Aorta (tissue), 5 donors: ENCODE data around the gene XXYLT1. TPM values are rescaled to one million over a fixed set of nuclear protein-coding genes. Genes with fewer than 3 reads are reported as not detected.
"Not testable (repeated sequence)": the region's sequence is repeated elsewhere in the genome, so short reads cannot be mapped to it uniquely, and the experiment has no call there.

Experiments used
- ATAC-seq: fragments of 200-7000 bp; cut with Tn5 transposase; one replicate; pipeline ENCODE4 v1.9.1; 2022; ENCODE audit warnings: moderate library complexity; ENCODE audit not compliant: low FRiP score
- DNase-seq, 2 donors: peaks; one replicate each; pipeline ENCODE4 v3.0.0-alpha.2; 2020
- H3K27ac ChIP-seq, 2 donors: one replicate each; pipeline ENCODE4 v1.5.1; 2013; ENCODE audit warnings: low read length in 2 of 2, mild to moderate bottlenecking in 2 of 2, moderate library complexity in 2 of 2, control low read depth in 1 of 2, inconsistent platforms in 1 of 2, low read depth in 1 of 2
- H3K27me3 ChIP-seq, 2 donors: one replicate each; pipeline ENCODE4 v1.6.1; 2013; ENCODE audit warnings: control low read depth in 1 of 2, low read length in 1 of 2, mild to moderate bottlenecking in 1 of 2, moderate library complexity in 1 of 2; ENCODE audit not compliant: insufficient read depth in 2 of 2, control insufficient read depth in 1 of 2
- H3K36me3 ChIP-seq, 2 donors: one replicate each; pipeline ENCODE4 v1.6.1; 2013; ENCODE audit warnings: control low read depth in 1 of 2, low read length in 1 of 2, mild to moderate bottlenecking in 1 of 2; ENCODE audit not compliant: insufficient read depth in 2 of 2, control insufficient read depth in 1 of 2
- H3K4me1 ChIP-seq, 2 donors: one replicate each; pipeline ENCODE4 v1.6.1; 2013; ENCODE audit warnings: low read length in 2 of 2, control low read depth in 1 of 2, mild to moderate bottlenecking in 1 of 2, moderate library complexity in 1 of 2; ENCODE audit not compliant: insufficient read depth in 2 of 2, control insufficient read depth in 1 of 2
- H3K4me3 ChIP-seq, 2 donors: one replicate each; pipeline ENCODE4 v1.5.1; 2013; ENCODE audit warnings: low read length in 2 of 2, control low read depth in 1 of 2, mild to moderate bottlenecking in 1 of 2
- H3K9me3 ChIP-seq: one replicate; pipeline ENCODE4 v1.6.1; 2013; ENCODE audit warnings: mild to moderate bottlenecking, low read length; ENCODE audit not compliant: control insufficient read depth
- WGBS, 2 donors: extraction: QIAGEN DNeasy Blood & Tissue Kit; methylation state at CpG; one replicate each; pipeline ENCODE4 v1.1.7; 2013; 5-methylcytosine and 5-hydroxymethylcytosine counted together
- intact Hi-C, 2 donors: fragments of 100-400 bp; cut with DNase I; formaldehyde crosslinking; loops; one replicate each; pipeline versions ENCODE4 v1.14.2 to v1.15.0; 2022
- polyA plus RNA-seq, 2 donors: library from polyadenylated mRNA; stranded (reverse); fragments of 200-250 nt; gene quantifications; one replicate each; pipeline ENCODE4 v1.2.3, GENCODE V29; 2013
- total RNA-seq, 2 donors: library from RNA; stranded (reverse); fragmentation: NEBNext Ultra II Directional; extraction: Animal tissue kit (Norgen Biotek cat#: 25700); gene quantifications; one replicate each; pipeline ENCODE4 v1.2.1, GENCODE V29; 2021
- donor health status: healthy with polysubstance abuse.
- donor health status: Bipolar disorder and iron deficiency.
- donor health status: DM: no; HTN: no; CAD: no.
- donor health status: DM: no; HTN: no; CAD: no.
- donor health status: DM: yes; HTN: yes; CAD: no.

XXYLT1 gene
- total and polyA plus RNA-seq, 4 donors = 2.3 to 15.0 (median 6.9) TPM

- DNase-seq = peak; percentile 44 to 62
- no peak overlapping the region for H3K4me3 ChIP-seq
- H3K4me1 ChIP-seq = no peaks in the 10 kb centered on the region
- WGBS, 2 donors = 91 to 92% methylated on average over 22 of the region's 22 CpGs
- intact Hi-C loops = no loop called here
- no peaks in the 10 kb centered on the region for H3K36me3 ChIP-seq
- no peak for ATAC-seq
- no peaks in the 10 kb centered on the region for H3K27me3 ChIP-seq
- no peaks in the 10 kb centered on the region for H3K9me3 ChIP-seq
- no peak overlapping the region for H3K27ac ChIP-seq
Observed at GRCh38 chr3:195059471-195060216, 211.3 kb downstream of the XXYLT1 start.

GRCh38 chr3:195059006-195059350 lies 212.0 kb downstream of the XXYLT1 start:
- peak; percentile 38 to 73 for DNase-seq
- intact Hi-C loops = no loop called here
- Histone ChIP-seq H3K9me3 (no peaks in the 10 kb centered on the region), H3K4me3 (no peak overlapping the region), H3K27me3 (no peaks in the 10 kb centered on the region), H3K27ac (no peak overlapping the region), H3K4me1 (no peaks in the 10 kb centered on the region), H3K36me3 (no peaks in the 10 kb centered on the region)
- 86 to 92% methylated on average over 13 of the region's 13 CpGs for WGBS, 2 donors
- ATAC-seq = no peak

- H3K4me1 ChIP-seq = no peaks in the 10 kb centered on the region
- ATAC-seq = no peak
- H3K27me3 ChIP-seq = no peaks in the 10 kb centered on the region
- H3K9me3 ChIP-seq = no peaks in the 10 kb centered on the region
- no peak overlapping the region for H3K27ac ChIP-seq
- H3K36me3 ChIP-seq = no peaks in the 10 kb centered on the region
- intact Hi-C loops = no loop called here
- WGBS, 2 donors = 91 to 92% methylated on average over 15 of the region's 15 CpGs
- no peak overlapping the region for H3K4me3 ChIP-seq
- DNase-seq = peak; percentile 32 to 73
Observed at GRCh38 chr3:195058336-195059005, 212.5 kb downstream of the XXYLT1 start.

GRCh38 chr3:195057716-195058115 lies 213.2 kb downstream of the XXYLT1 start:
- intact Hi-C loops = no loop called here
- 96 to 97% methylated on average over 7 of the region's 7 CpGs for WGBS, 2 donors
- no peaks in the 10 kb centered on the region for H3K4me1 ChIP-seq
- peak; percentile 13 to 21 for DNase-seq
- no peaks in the 10 kb centered on the region for H3K36me3 ChIP-seq
- H3K27me3 ChIP-seq = no peaks in the 10 kb centered on the region
- no peak overlapping the region for H3K4me3 ChIP-seq
- H3K9me3 ChIP-seq = peaks cover 1% of the 10 kb centered on the region
- no peak overlapping the region for H3K27ac ChIP-seq
- no peak for ATAC-seq

- intact Hi-C loops = no loop called here
- DNase-seq = peak; percentile 17 to 28
- H3K4me1 ChIP-seq = no peaks in the 10 kb centered on the region
- H3K9me3 ChIP-seq = peaks cover 1% of the 10 kb centered on the region
- no peak overlapping the region for H3K4me3 ChIP-seq
- no peak for ATAC-seq
- H3K36me3 ChIP-seq = no peaks in the 10 kb centered on the region
- H3K27me3 ChIP-seq = no peaks in the 10 kb centered on the region
- 68 to 69% methylated on average over 5 of the region's 5 CpGs for WGBS, 2 donors
- no peak overlapping the region for H3K27ac ChIP-seq
Observed at GRCh38 chr3:195056506-195056905, 214.5 kb downstream of the XXYLT1 start.

GRCh38 chr3:195054311-195054710 lies 216.6 kb downstream of the XXYLT1 start:
- Histone ChIP-seq H3K9me3 (peaks cover 1% of the 10 kb centered on the region), H3K36me3 (no peaks in the 10 kb centered on the region), H3K27ac (no peak overlapping the region), H3K4me1 (no peaks in the 10 kb centered on the region), H3K27me3 (no peaks in the 10 kb centered on the region), H3K4me3 (no peak overlapping the region)
- 62 to 79% methylated on average over 6 of the region's 6 CpGs for WGBS, 2 donors
- DNase-seq = peak; percentile 2 to 53
- intact Hi-C loops = no loop called here
- no peak for ATAC-seq

GRCh38 chr3:195052939-195053338 lies 218.0 kb downstream of the XXYLT1 start:
- H3K4me1 ChIP-seq = no peaks in the 10 kb centered on the region
- no peaks in the 10 kb centered on the region for H3K36me3 ChIP-seq
- no peak overlapping the region for H3K27ac ChIP-seq
- DNase-seq (peak in 1 of 2 donors; percentile 27), ATAC-seq (no peak)
- no peak overlapping the region for H3K4me3 ChIP-seq
- H3K27me3 ChIP-seq = no peaks in the 10 kb centered on the region
- intact Hi-C loops = no loop called here
- 60 to 62% methylated on average over 6 of the region's 6 CpGs for WGBS, 2 donors
- H3K9me3 ChIP-seq = peaks cover 1% of the 10 kb centered on the region

- H3K27me3 ChIP-seq, H3K27ac ChIP-seq, DNase-seq, H3K4me3 ChIP-seq, intact Hi-C loops, H3K9me3 ChIP-seq, H3K4me1 ChIP-seq, H3K36me3 ChIP-seq, ATAC-seq: not testable (repeated sequence)
- 81 to 87% methylated on average over 5 of the region's 5 CpGs for WGBS, 2 donors
Observed at GRCh38 chr3:195050296-195050695, 220.7 kb downstream of the XXYLT1 start.
